Choroid plexus epithelial cell (primary cell): Measurements from ENCODE around the gene FBN1.

ENCODE experiments used
- DNase-seq: peaks from one replicate; pipeline ENCODE4 v3.0.0-alpha.2; 2010; ENCODE audit warnings: low read depth
- H3K4me3 ChIP-seq: 2 replicates; pipeline ENCODE4 v1.5.1; 2011; ENCODE audit warnings: low read depth, mild to moderate bottlenecking, control low read depth, low read length, moderate library complexity
- TF ChIP-seq, protein P1 (sequence below): conservative IDR thresholded peaks from 2 replicates; pipeline ENCODE4 v1.5.1; 2011; ENCODE audit warnings: low read depth, mild to moderate bottlenecking, control low read depth, inconsistent platforms, low read length, moderate library complexity

The FBN1 gene

DNA sequence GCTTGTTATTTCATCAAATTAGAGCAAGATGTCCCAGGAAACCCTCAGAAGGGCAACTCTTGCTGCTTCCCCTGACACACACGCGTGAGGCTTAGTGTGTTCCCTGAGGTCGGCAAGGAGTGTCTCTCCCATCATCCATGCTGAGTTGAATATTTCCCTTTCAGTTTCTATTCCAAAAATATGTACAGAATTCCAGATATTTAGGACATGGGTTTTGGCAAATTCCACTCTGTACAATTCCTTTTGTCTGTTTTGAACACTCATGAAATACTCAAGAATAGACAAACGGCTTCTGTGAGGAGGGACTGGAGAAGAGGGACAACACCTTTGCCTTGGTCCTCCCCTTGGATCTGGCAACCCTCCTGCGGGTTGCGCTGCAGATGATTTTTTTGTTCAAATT is 176.2 kb downstream of the FBN1 start:
- TF ChIP-seq, protein P1, sequence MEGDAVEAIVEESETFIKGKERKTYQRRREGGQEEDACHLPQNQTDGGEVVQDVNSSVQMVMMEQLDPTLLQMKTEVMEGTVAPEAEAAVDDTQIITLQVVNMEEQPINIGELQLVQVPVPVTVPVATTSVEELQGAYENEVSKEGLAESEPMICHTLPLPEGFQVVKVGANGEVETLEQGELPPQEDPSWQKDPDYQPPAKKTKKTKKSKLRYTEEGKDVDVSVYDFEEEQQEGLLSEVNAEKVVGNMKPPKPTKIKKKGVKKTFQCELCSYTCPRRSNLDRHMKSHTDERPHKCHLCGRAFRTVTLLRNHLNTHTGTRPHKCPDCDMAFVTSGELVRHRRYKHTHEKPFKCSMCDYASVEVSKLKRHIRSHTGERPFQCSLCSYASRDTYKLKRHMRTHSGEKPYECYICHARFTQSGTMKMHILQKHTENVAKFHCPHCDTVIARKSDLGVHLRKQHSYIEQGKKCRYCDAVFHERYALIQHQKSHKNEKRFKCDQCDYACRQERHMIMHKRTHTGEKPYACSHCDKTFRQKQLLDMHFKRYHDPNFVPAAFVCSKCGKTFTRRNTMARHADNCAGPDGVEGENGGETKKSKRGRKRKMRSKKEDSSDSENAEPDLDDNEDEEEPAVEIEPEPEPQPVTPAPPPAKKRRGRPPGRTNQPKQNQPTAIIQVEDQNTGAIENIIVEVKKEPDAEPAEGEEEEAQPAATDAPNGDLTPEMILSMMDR, result no peak
- H3K4me3 ChIP-seq, result no peak overlapping the region
- peak; percentile 71 for DNase-seq

- DNase-seq, result peak; percentile 41
- TF ChIP-seq, protein P1, result no peak
Measured at GRCh38 chr15:48467801-48468200, 177.7 kb downstream of the FBN1 start.

GRCh38 chr15:48466820-48467219 is 178.7 kb downstream of the FBN1 start:
- no peak overlapping the region for H3K4me3 ChIP-seq
- TF ChIP-seq, protein P1, result no peak
- no peak for DNase-seq

More at GRCh38 chr15:48467801-48468200, 177.7 kb downstream of the FBN1 start:
- H3K4me3 ChIP-seq, result no peak overlapping the region

DNA sequence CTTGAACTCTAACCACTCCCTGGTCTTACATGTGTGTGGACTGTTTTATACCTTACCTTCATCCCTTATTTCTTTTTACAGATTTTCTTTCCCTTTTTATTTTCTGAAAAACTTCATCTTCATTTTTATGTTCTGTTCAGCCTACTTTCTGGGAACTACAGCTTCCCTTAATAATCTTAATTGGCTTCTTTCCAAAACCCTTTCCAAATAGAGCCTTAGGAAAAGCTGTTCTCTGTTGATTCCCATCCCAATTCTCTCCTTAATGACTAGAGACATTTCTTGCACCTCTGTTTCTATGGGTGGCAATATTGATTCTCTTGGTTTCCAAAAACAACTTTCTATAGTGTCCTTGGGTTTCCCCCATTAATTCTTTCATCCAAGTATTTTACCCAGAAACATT is 179.4 kb downstream of the FBN1 start:
- DNase-seq, result no peak
- TF ChIP-seq, protein P1, result no peak
- no peak overlapping the region for H3K4me3 ChIP-seq

- DNase-seq, result no peak
- TF ChIP-seq, protein P1, result no peak
- no peak overlapping the region for H3K4me3 ChIP-seq
Measured at GRCh38 chr15:48465410-48465809, 180.1 kb downstream of the FBN1 start.

DNA sequence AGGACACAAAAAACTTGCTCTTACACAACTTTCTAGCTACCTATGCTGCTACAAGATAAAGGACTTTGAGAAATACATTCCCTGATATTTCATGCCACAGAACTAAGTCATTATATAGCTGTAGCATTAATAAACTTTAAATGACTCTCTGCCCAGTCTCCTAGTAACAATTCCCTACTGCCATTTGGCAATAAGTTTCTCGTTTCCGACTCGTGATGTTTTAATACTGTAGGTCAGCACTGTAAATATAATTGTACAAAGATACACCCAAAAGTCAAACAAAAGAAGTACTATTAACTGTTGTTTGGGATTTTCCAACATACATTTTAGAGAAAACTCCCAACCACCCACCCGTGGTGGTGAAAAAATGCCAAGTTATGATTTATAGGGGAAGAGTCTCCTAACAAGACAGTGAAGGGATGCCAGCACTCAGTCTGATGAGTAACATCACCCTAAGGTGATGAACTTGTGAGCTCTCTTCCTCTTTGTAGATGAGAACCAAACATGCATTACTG is 182.1 kb downstream of the FBN1 start:
- TF ChIP-seq, protein P1, result no peak
- H3K4me3 ChIP-seq, result no peak overlapping the region
- no peak for DNase-seq

- DNase-seq, result no peak
- H3K4me3 ChIP-seq, result no peak overlapping the region
- TF ChIP-seq, protein P1, result no peak
Measured at GRCh38 chr15:48462688-48463087, 182.8 kb downstream of the FBN1 start.
